SK-N-SH treated with all-trans-retinoic acid at 6 μM for 48 hours (cell line): ENCODE measurements around the gene ITPR2.

ENCODE experiments used
- ATAC-seq: fragments of 200-7000 bp; cut with Tn5 transposase; 3 replicates; pipeline ENCODE4 v1.9.1; 2020; ENCODE audit warnings: mild to moderate bottlenecking, moderate library complexity
- ARNTL ChIP-seq: fragments of 450-650 bp; formaldehyde crosslinking; IDR thresholded peaks from 2 replicates; pipeline ENCODE4 v1.5.0; 2020; ENCODE audit warnings: low read depth, mild to moderate bottlenecking, moderate library complexity, borderline replicate concordance
- CREB5 ChIP-seq: fragments of 250-450 bp; sonication (Bioruptor Pico); IDR thresholded peaks from 2 replicates; pipeline ENCODE4 v1.5.1; 2020; ENCODE audit warnings: low read depth, mild to moderate bottlenecking, moderate library complexity
- CSDC2 ChIP-seq: fragments of 250-450 bp; sonication (Bioruptor Pico); IDR thresholded peaks from 2 replicates; pipeline ENCODE4 v1.5.0; 2020; ENCODE audit warnings: mild to moderate bottlenecking, moderate library complexity
- CSRNP3 ChIP-seq: fragments of 250-450 bp; sonication (Bioruptor Pico); IDR thresholded peaks from 2 replicates; pipeline ENCODE4 v1.5.1; 2021; ENCODE audit warnings: mild to moderate bottlenecking, moderate library complexity
- ESRRG ChIP-seq: fragments of 250-450 bp; sonication (Bioruptor Pico); IDR thresholded peaks from 2 replicates; pipeline ENCODE4 v1.6.1; 2021; ENCODE audit warnings: mild to moderate bottlenecking
- GLIS3 ChIP-seq: fragments of 250-450 bp; sonication (Bioruptor Pico); IDR thresholded peaks from 2 replicates; pipeline ENCODE4 v1.5.0; 2020; ENCODE audit warnings: mild to moderate bottlenecking, moderate library complexity
- OSR1 ChIP-seq: fragments of 250-450 bp; sonication (Bioruptor Pico); IDR thresholded peaks from 2 replicates; pipeline ENCODE4 v1.8.0; 2022; ENCODE audit warnings: moderate library complexity, mild to moderate bottlenecking, inconsistent platforms
- PATZ1 ChIP-seq: fragments of 250-450 bp; sonication (Bioruptor Pico); IDR thresholded peaks from 2 replicates; pipeline ENCODE4 v1.8.0; 2020; ENCODE audit warnings: mild to moderate bottlenecking, moderate library complexity, borderline replicate concordance
- PPARA ChIP-seq: fragments of 250-450 bp; sonication (Bioruptor Pico); IDR thresholded peaks from 2 replicates; pipeline ENCODE4 v1.5.0; 2020; ENCODE audit warnings: mild to moderate bottlenecking, borderline replicate concordance
- RARB ChIP-seq: fragments of 250-450 bp; sonication (Bioruptor Pico); IDR thresholded peaks from 2 replicates; pipeline ENCODE4 v1.8.0; 2021; ENCODE audit warnings: mild to moderate bottlenecking, moderate library complexity
- SNAI2 ChIP-seq: fragments of 250-450 bp; sonication (Bioruptor Pico); IDR thresholded peaks from 2 replicates; pipeline ENCODE4 v1.5.0; 2020; ENCODE audit warnings: mild to moderate bottlenecking, moderate library complexity
- TCF4 ChIP-seq: fragments of 250-450 bp; sonication (Bioruptor Pico); IDR thresholded peaks from 2 replicates; pipeline ENCODE4 v1.8.0; 2021; ENCODE audit warnings: mild to moderate bottlenecking, moderate library complexity, borderline replicate concordance
- TOX ChIP-seq: fragments of 250-450 bp; sonication (Bioruptor Pico); IDR thresholded peaks from 2 replicates; pipeline ENCODE4 v1.8.0; 2021; ENCODE audit warnings: mild to moderate bottlenecking, moderate library complexity, borderline replicate concordance
- ZC3H10 ChIP-seq: fragments of 250-450 bp; sonication (Bioruptor Pico); IDR thresholded peaks from 2 replicates; pipeline ENCODE4 v1.5.1; 2021; ENCODE audit warnings: mild to moderate bottlenecking, moderate library complexity
- ZFP3 ChIP-seq: fragments of 250-450 bp; sonication (Bioruptor Pico); IDR thresholded peaks from 2 replicates; pipeline ENCODE4 v1.5.0; 2020; ENCODE audit warnings: mild to moderate bottlenecking, moderate library complexity
- ZFP30 ChIP-seq: fragments of 450-650 bp; formaldehyde crosslinking; IDR thresholded peaks from 2 replicates; pipeline ENCODE4 v1.5.0; 2022; ENCODE audit warnings: mild to moderate bottlenecking, moderate library complexity
- ZNF565 ChIP-seq: fragments of 450-650 bp; formaldehyde crosslinking; conservative IDR thresholded peaks from 2 replicates; pipeline ENCODE4 v1.5.0; 2020; ENCODE audit warnings: low read depth, mild to moderate bottlenecking, moderate library complexity

Gene ITPR2

GRCh38 chr12:26727482-26728204, 105.4 kb downstream of the ITPR2 start:
- TF ChIP-seq GLIS3 (CRISPR knock-in tag) (no peak), ZFP30 (CRISPR knock-in tag) (no peak), ZC3H10 (no peak), PPARA (CRISPR knock-in tag) (no peak), CSRNP3 (no peak), OSR1 (CRISPR knock-in tag) (no peak), ARNTL (no peak), PATZ1 (no peak), CSDC2 (CRISPR knock-in tag) (no peak), TCF4 (CRISPR knock-in tag) (no peak), RARB (CRISPR knock-in tag) (no peak)
- no peak for ATAC-seq

- TF ChIP-seq ARNTL, result no peak
- no peak for TF ChIP-seq PPARA (CRISPR knock-in tag)
- TF ChIP-seq RARB (CRISPR knock-in tag), result no peak
- TF ChIP-seq SNAI2 (CRISPR knock-in tag), result no peak
- no peak for TF ChIP-seq CSRNP3
- no peak for TF ChIP-seq ESRRG (CRISPR knock-in tag)
- TF ChIP-seq ZNF565 (CRISPR knock-in tag), result no peak
- TF ChIP-seq, all 23 proteins: peak for 0
- ATAC-seq, result no peak
Measured at GRCh38 chr12:26726956-26727355, 106.0 kb downstream of the ITPR2 start.

- ATAC-seq, result no peak
- TF ChIP-seq GLIS3 (CRISPR knock-in tag) (no peak), TOX (no peak), ZFP30 (CRISPR knock-in tag) (no peak), TCF4 (CRISPR knock-in tag) (no peak), CREB5 (no peak), ZFP3 (CRISPR knock-in tag) (no peak), PATZ1 (no peak)
Measured at GRCh38 chr12:26725276-26725916, 107.6 kb downstream of the ITPR2 start.

- TF ChIP-seq ARNTL, result no peak
- ATAC-seq, result no peak
Measured at GRCh38 chr12:26724309-26724702, 108.7 kb downstream of the ITPR2 start.
